Endothelial cell of umbilical vein (primary cell): Measurements from ENCODE around the gene TBK1. TPM values are rescaled to one million over a fixed set of nuclear protein-coding genes. Genes with fewer than 3 reads are reported as not detected.

Source experiments
- BruUV-seq: library from RNA; stranded (reverse); fragments of 400-500 nt; replicated peaks from 2 replicates; lab custom pipeline; 2021; lab: Mats Ljungman, UMichigan
- CTCF ChIA-PET: fragments of 300-600, 350-600 bp; sonication (Branson Sonifier 250); formaldehyde crosslinking; loops from one replicate; lab custom pipeline; 2021; ENCODE audit warnings: antibody characterized with exemption, inconsistent platforms; lab: Charles Lee
- POLR2A ChIA-PET: fragments of 300-600, 350-600 bp; sonication (Branson Sonifier 250); formaldehyde crosslinking; loops from one replicate; lab custom pipeline; 2021; ENCODE audit warnings: antibody characterized with exemption, inconsistent platforms; lab: Charles Lee
- DNase-seq: peaks from one replicate; pipeline ENCODE4 v3.0.0-alpha.2; 2011; ENCODE audit warnings: low read depth, low spot score
- FAIRE-seq: peaks from 2 replicates; lab custom pipeline; 2011; peaks lifted over from hg19 to GRCh38; lab: Jason Lieb, UNC
- H2AFZ ChIP-seq: 2 replicates; pipeline ENCODE4 v1.6.0; 2012; ENCODE audit warnings: low read depth, low read length, control low read depth, inconsistent platforms
- H3K27ac ChIP-seq: 2 replicates; pipeline ENCODE4 v1.5.1; 2011; ENCODE audit warnings: low read depth, mild to moderate bottlenecking, control low read depth, low read length, moderate library complexity; ENCODE audit not compliant: insufficient read depth
- H3K27me3 ChIP-seq, 2 experiments: 2 replicates each; pipeline versions ENCODE4 v1.6.0 to v1.6.1; 2011; ENCODE audit warnings: low read length in 2 of 2, mixed read lengths in 1 of 2; ENCODE audit not compliant: control insufficient read depth in 2 of 2, insufficient read depth in 2 of 2
- H3K36me3 ChIP-seq, 2 experiments: 2 replicates in 1 of 2; 3 replicates in 1 of 2; pipeline ENCODE4 v1.5.1; 2011; ENCODE audit warnings: low read length in 2 of 2, mild to moderate bottlenecking in 1 of 2, moderate library complexity in 1 of 2; ENCODE audit not compliant: control insufficient read depth in 2 of 2, insufficient read depth in 2 of 2; ENCODE audit errors: extremely low read depth in 1 of 2
- H3K4me1 ChIP-seq: 3 replicates; pipeline ENCODE4 v1.5.1; 2011; ENCODE audit warnings: mild to moderate bottlenecking, low read length; ENCODE audit not compliant: control insufficient read depth, insufficient read depth; ENCODE audit errors: extremely low read depth
- H3K4me2 ChIP-seq: 2 replicates; pipeline ENCODE4 v1.6.1; 2011; ENCODE audit warnings: low read length, control low read depth, mixed read lengths; ENCODE audit not compliant: insufficient read depth
- H3K4me3 ChIP-seq, 3 experiments: fragments of 200-600 bp in 1 of 3; sonication (generic), shearing (Covaris generic) in 1 of 3; replicated peaks in 1 of 3; 2 replicates each; pipeline ENCODE4 v1.5.1; 2011 to 2016; ENCODE audit warnings: control low read depth in 3 of 3, low read length in 3 of 3, mild to moderate bottlenecking in 2 of 3, inconsistent platforms in 1 of 3, low read depth in 1 of 3, moderate library complexity in 1 of 3; ENCODE audit not compliant: insufficient read depth in 1 of 3
- H3K79me2 ChIP-seq: 2 replicates; pipeline ENCODE4 v1.6.0; 2012; ENCODE audit warnings: low read length, inconsistent platforms; ENCODE audit not compliant: control insufficient read depth, insufficient read depth
- H3K9ac ChIP-seq: replicated peaks from 2 replicates; pipeline ENCODE3; 2011; ENCODE audit warnings: low read length, control low read depth; ENCODE audit not compliant: insufficient read depth; ENCODE audit errors: extremely low read depth
- H3K9me1 ChIP-seq: replicated peaks from 3 replicates; pipeline ENCODE4 v1.6.0; 2011; ENCODE audit warnings: mild to moderate bottlenecking, low read length; ENCODE audit not compliant: control insufficient read depth, insufficient read depth; ENCODE audit errors: extremely low read depth
- H3K9me3 ChIP-seq: replicated peaks from 2 replicates; pipeline ENCODE4 v1.5.1; 2012; ENCODE audit warnings: low read length, inconsistent platforms; ENCODE audit not compliant: control insufficient read depth, insufficient read depth
- H4K20me1 ChIP-seq: replicated peaks from 2 replicates; pipeline ENCODE3; 2011; ENCODE audit warnings: mild to moderate bottlenecking, low read length; ENCODE audit not compliant: control insufficient read depth, insufficient read depth; ENCODE audit errors: extremely low read depth
- EZH2 ChIP-seq: IDR thresholded peaks from 2 replicates; pipeline ENCODE4 v1.6.1; 2012; ENCODE audit warnings: borderline replicate concordance, low read depth, mild to moderate bottlenecking, moderate library complexity, low read length, inconsistent platforms; ENCODE audit not compliant: severe bottlenecking
- FOS ChIP-seq: IDR thresholded peaks from 2 replicates; pipeline ENCODE4 v1.6.1; 2011; ENCODE audit warnings: mild to moderate bottlenecking, low read length, moderate library complexity, borderline replicate concordance; ENCODE audit not compliant: insufficient read depth
- GATA2 ChIP-seq: IDR thresholded peaks from 2 replicates; pipeline ENCODE4 v1.7.0; 2011; ENCODE audit warnings: low read depth, mild to moderate bottlenecking, moderate library complexity, mixed read lengths, low read length; ENCODE audit not compliant: insufficient read length, insufficient read depth
- JUN ChIP-seq: IDR thresholded peaks from 2 replicates; pipeline ENCODE4 v1.6.1; 2011; ENCODE audit warnings: borderline replicate concordance, low read depth; ENCODE audit not compliant: insufficient read length, insufficient read depth
- MAX ChIP-seq: IDR thresholded peaks from 2 replicates; pipeline ENCODE4 v1.6.1; 2011; ENCODE audit not compliant: insufficient read depth, insufficient read length
- MYC ChIP-seq: IDR thresholded peaks from one replicate; pipeline ENCODE4 v1.6.1; 2011; ENCODE audit warnings: mild to moderate bottlenecking, low read depth, low read length
- POLR2A ChIP-seq: IDR thresholded peaks from 2 replicates; pipeline ENCODE4 v1.6.1; 2012; ENCODE audit warnings: low read depth, mild to moderate bottlenecking, control low read depth, low read length
- dilution Hi-C: fragments of 300-500 bp; cut with MboI; formaldehyde crosslinking; loops from one replicate; pipeline ENCODE4 v1.15.0; 2019; ENCODE audit warnings: low sequenced_read_pairs; ENCODE audit not compliant: extremely low pct_ligation_motif_present
- intact Hi-C: fragments of 100-400 bp; cut with micrococcal nuclease; formaldehyde crosslinking; loops from one replicate; pipeline ENCODE4 v1.10.0; 2022
- polyA plus RNA-seq, 4 experiments: library from polyadenylated mRNA; depleted of rRNA in 3 of 4; stranded (reverse) in 3 of 4; unstranded in 1 of 4; fragments of >200 nt; gene quantifications; 2 replicates each; pipeline versions ENCODE4 v1.2.1 to v1.2.3, GENCODE V29; 2011 to 2012; ENCODE audit warnings: missing spikeins in 1 of 4
- total RNA-seq: library from RNA; stranded (reverse); gene quantifications from 2 replicates; pipeline ENCODE4 v1.2.3, GENCODE V29; 2021

The TBK1 gene
- total and polyA plus RNA-seq, 2 donors (not counting 3 experiments of a cell fraction or from before 2014, with no cell fraction given), result 8.0 to 28.9 TPM

GRCh38 chr12:64427988-64428387 lies 23.9 kb upstream of the TBK1 start:
- POLR2A ChIA-PET, result no interaction called here
- Histone ChIP-seq H3K4me2 (no peak overlapping the region), H2AFZ (no peak overlapping the region), H3K9ac (no peak overlapping the region), H3K79me2 (no peaks in the 10 kb centered on the region), H4K20me1 (no peaks in the 10 kb centered on the region), H3K9me3 (no peaks in the 10 kb centered on the region), H3K27ac (no peak overlapping the region), H3K4me1 (no peaks in the 10 kb centered on the region), H3K9me1 (no peaks in the 10 kb centered on the region), H3K36me3 (peaks cover 29 to 45% of the 10 kb centered on the region in 2 experiments), H3K4me3 (no peak overlapping the region), H3K27me3 (no peaks in the 10 kb centered on the region)
- CTCF ChIA-PET, result no interaction called here
- intact Hi-C loops, result no loop called here
- TF ChIP-seq POLR2A (no peak), MAX (no peak), JUN (no peak)
- dilution Hi-C loops, result no loop called here
- DNase-seq (no peak), FAIRE-seq (no peak)
- no TSS peak for BruUV-seq

- Histone ChIP-seq H3K27ac (no peak overlapping the region), H4K20me1 (no peaks in the 10 kb centered on the region), H3K9ac (no peak overlapping the region), H3K4me1 (no peaks in the 10 kb centered on the region), H3K9me3 (no peaks in the 10 kb centered on the region), H3K4me2 (no peak overlapping the region), H3K27me3 (no peaks in the 10 kb centered on the region), H3K9me1 (no peaks in the 10 kb centered on the region), H3K4me3 (no peak overlapping the region), H3K36me3 (peaks cover 32 to 44% of the 10 kb centered on the region in 2 experiments), H3K79me2 (no peaks in the 10 kb centered on the region), H2AFZ (no peak overlapping the region)
- CTCF ChIA-PET, result no interaction called here
- POLR2A ChIA-PET, result no interaction called here
- dilution Hi-C loops, result no loop called here
- DNase-seq (no peak), FAIRE-seq (no peak)
- intact Hi-C loops, result no loop called here
- no TSS peak for BruUV-seq
- no peak for TF ChIP-seq JUN
- no peak for TF ChIP-seq EZH2
- TF ChIP-seq MYC, result no peak
- TF ChIP-seq FOS, result no peak
- no peak for TF ChIP-seq GATA2
These were observed 23.0 kb upstream of the TBK1 start for GRCh38 chr12:64428956-64429355.
